Stimulated activated CD4-positive, alpha-beta T cell treated with anti-CD3 and anti-CD28 coated beads, TNF-alpha, amount 100 ng/mL, for 4 hours (primary cell): ENCODE data around the gene MTA3.
"Not testable (repeated sequence)": the region's sequence is repeated elsewhere in the genome, so short reads cannot be mapped to it uniquely, and the experiment has no call there.

Experiments
- DNase-seq, 3 experiments: peaks; one replicate each; pipeline ENCODE4 v3.0.0-alpha.2; 2020; ENCODE audit warnings: low read depth in 3 of 3

The MTA3 gene

DNA sequence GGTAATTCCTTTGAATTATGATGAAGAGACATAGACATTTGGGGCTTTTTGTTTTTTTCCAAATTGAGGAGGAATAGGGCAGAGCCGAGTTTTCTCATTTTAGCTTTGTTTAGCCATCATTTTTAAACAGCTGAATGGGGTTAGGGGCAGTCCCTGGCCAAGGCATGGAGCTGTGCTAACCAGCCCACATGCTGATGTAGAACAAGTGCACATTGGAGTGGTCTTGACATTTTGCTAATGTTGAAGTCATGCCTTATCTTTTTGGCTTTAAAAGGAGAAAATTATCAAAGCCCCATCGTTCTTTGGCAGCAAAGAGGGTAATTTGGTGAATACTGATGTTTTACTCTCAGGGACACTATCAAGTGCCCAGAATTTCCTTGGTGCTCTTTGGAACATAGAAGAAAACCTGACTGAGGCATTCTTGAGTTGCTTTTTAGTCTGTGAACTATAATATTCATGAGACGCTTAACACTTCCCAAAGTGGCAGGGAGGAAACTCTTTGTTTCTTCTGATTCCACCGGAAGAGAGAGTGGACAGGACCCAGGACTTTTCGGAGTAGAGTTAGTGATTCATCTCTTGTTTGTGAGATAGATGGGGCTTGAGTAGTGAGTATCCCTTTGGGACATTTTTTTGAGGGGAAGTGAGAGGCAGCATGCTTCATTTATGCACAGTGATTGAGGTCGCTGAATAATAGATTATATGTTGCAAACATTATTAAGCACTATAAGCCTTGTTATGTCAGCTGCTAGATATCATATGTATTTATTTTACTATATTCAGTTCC lies 45.0 kb downstream of the MTA3 start:
- no peak for DNase-seq

DNA sequence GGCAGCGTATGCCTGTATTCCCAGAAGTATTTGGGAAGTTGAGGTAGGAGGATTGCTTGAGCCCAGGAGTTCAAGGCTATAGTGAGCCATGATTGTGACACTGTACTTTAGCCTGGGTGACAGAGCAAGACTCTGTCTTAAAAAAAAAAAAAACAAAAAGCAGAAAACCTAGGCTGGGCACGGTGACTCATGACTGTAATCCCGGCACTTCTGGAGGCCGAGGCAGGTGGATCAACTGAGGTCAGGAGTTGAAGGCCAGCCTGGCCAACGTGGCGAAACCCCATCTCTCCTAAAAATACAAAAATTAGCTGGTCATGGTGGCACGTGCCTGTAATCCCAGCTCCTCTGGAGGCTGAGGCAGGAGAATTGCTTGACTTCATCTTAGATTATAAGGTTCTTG lies 46.4 kb downstream of the MTA3 start:
- DNase-seq, result no peak

DNA sequence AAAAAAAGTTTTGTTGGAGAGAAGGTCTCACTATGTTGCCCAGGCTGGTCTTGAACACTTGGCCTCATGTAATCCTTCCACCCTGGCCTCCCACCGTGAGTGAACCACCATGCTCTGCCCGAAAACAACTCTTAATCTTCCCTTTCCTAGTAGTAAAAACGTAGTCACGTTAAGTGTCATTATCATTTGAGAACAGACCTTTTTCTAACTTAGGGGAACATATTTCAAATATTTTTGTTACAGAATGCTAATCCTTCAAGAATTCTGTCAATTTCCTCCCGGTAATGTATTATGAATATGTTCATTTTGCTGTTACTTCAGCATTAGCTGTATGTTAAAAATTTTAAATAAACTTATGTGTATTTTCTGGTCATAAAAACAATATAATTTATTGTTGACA lies 49.7 kb downstream of the MTA3 start:
- DNase-seq, result no peak

DNA sequence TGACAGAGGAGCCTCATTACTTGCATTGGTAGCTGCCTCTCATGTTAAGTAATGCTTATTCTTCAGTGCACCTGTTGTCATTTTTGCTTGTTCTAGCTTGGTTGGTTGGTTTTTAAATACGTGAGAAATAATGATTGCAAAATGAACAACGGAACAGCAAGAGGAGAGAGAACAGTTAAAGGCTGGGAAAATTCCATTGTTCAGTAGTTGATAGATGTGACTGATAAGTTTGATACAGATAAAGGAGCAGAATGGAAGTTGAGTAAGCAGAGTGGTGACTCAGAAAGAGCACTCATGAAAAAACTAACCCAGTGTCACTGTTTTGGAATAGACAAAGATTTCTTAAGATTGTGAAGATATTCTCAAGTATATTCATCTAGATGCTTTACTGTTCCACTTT lies 50.5 kb downstream of the MTA3 start:
- DNase-seq, result no peak

DNA sequence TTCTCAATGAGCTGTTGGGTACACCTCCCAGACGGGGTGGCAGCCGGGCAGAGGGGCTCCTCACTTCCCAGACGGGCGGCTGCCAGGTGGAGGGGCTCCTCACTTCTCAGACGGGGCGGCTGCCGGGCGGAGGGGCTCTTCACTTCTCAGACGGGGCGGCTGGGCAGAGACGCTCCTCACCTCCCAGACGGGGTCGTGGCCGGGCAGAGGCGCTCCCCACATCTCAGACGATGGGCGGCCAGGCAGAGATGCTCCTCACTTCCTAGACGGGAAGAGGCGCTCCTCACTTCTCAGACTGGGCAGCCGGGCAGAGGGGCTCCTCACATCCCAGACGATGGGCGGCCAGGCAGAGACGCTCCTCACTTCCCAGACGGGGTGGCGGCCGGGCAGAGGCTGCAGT lies 53.2 kb downstream of the MTA3 start:
- DNase-seq, result not testable (repeated sequence)

DNA sequence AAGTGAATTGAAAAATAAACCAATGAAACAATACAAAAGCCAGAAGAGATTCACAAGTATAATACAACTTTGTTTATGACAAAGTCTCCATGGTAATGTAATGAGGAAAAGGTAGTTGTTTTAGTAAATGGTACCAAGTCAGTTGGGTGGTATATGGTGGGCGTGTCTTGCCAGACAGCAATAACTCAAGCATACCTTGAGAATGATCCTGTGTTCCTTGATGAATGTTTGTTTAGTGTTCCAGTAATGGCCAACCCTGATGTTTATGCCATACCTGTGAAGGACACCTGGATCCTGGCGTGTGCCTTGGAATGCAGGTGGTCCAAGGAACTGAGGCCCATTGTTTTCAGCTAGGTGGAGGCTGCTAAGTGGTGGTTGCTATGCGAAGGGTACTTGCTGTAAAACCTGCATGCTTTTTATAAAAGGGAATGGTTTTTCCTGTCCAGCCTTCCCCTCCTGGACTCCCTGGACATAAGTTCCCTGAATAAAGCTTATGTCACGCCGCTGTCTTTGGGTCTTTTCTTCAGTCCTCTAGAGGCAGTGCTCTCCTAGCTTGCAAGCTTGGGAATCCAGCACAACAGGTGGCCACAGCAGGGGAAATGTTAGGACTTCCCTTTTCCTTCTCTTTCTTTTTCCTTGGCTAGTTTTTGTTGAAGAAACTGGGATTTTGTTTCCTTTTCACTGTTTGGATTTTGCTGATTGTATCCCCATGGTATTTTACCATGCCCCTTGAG lies 54.7 kb downstream of the MTA3 start:
- no peak for DNase-seq

DNA sequence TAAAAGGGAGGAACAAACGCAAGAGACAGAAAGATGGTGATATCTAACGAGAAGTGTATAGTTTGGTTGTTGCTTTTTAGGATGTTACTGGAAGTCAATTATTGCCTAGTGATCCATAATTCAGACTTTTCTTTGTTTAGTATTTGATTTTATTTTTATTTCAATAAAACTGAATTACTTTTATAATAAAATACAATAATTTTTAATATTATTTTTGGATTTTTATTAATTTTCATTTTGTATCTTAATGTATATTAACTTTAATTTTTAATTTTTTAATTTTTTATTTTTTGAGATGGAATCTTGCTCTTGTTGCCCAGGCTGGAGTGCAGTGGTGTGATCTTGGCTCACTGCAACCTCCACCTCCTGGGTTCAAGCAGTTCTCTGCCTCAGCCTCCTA lies 55.6 kb downstream of the MTA3 start:
- DNase-seq, result no peak

DNA sequence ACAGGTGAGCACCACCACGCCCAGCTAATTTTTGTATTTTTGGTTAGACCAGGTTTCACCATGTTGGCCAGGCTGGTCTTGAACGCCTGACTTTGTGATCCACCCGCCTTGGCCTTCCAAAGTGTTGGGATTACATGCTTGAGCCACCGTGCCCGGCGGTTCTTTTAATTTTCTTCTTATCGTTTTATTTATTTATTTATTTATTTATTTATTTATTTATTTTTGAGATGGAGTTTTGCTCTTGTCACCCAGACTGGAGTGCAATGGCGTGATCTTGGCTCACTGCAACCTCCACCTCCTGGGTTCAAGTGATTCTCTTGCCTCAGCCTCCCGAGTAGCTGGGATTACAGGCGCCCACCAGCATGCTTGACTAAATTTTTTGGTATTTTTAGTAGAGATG lies 59.6 kb downstream of the MTA3 start:
- not testable (repeated sequence) for DNase-seq

DNA sequence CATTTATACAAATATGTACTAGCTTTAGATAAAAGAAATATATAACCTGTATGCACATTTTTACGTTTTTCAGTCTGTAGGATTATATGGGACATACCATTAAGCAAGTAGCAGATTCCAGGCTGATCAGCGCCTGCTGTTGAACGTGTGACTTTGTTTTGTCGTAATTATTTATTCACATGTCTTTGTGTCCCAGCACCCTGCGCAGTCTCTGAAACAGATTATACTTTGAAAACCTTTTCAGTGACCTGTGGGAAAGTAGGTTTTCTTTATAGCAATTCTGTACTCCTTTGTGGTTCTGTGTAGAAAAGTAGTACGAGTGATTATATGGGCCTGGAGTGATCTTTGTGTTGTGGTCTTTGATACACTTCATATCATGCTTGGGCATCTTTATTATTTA lies 68.5 kb downstream of the MTA3 start:
- no peak for DNase-seq

DNA sequence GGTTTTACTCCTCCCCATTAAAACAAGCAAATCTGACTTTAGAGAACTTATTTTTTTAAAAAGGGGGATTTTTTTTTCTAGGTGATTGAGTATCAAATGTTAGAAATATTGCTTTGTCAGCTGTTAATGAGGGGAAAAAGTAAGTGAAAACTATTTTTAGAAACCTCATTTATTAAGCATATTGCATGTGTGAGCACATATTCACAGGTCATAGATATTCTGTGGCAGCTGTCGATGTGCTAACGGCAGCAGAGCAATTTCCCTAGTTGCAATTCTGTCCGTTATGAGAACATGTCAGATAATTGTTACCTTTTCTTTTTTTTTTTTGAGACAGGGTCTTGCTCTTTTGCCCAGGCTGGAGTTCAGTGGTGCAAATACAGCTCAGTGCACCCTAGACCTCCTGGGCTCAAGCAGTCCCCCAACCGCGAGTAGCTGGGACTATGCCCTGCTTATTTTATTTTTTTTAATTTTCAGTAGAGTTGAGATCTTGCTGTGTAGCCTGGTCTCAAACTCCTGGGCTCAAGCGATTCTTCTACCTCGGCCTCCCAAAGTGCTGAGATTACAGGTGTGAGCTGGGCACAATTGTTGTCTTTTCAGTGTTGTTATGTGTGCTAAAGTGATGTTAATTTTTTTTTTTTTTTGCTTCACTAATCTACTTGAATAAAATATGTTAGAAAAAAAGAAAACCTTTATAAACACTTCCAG lies 69.8 kb downstream of the MTA3 start:
- DNase-seq, result no peak

DNA sequence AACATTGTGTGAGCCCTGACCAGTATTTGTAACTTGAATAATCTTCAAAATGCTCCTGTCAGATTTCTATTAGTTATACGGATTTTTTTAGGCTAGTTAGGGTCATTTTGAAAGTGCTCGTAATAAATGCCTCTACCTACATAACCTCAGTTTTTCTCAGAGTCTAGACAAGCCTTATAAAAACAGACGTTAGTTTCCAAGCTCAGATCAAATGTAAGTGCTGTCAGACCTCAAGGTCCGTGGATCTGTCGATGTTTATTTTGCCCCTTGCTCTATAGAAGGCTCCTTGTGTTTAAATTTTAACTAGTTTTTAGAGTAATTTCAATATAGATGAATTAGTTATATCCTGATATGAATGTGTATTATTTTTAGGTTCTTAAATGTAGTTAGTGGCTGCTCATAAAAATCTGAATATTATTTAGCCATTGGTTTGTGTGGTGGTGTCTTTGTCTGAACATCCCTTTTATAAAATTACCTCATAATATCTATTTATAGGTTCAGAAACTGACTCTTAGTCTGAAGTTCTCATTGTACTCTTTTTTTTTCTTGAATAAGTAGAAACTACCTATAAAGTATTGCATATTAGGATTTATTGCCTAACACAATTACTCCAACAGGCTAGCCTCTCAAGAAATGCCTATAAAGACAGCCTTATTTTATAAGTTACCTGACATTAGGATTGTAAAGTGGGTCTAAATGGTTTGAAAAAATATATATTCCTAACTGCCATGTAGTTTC lies 71.1 kb downstream of the MTA3 start:
- DNase-seq, result no peak

DNA sequence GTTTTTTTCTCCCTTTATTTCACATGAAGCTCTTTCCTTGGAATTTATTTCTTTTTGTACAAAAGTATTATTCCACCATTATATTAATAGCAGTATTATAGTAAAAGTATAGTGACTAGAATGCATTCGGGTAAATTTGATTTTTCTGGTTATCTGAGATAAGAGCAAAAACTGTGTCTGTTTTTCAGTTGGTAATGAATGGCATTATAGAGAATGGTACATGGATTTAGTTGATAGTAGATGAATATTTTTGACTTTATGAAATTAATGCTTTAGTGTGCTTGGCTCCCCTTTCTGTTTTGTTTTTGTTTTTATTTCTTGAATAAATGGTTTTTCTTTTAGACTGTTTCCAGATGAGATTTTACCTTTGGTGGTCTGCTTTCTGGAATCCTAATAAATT lies 71.8 kb downstream of the MTA3 start:
- DNase-seq, result no peak

DNA sequence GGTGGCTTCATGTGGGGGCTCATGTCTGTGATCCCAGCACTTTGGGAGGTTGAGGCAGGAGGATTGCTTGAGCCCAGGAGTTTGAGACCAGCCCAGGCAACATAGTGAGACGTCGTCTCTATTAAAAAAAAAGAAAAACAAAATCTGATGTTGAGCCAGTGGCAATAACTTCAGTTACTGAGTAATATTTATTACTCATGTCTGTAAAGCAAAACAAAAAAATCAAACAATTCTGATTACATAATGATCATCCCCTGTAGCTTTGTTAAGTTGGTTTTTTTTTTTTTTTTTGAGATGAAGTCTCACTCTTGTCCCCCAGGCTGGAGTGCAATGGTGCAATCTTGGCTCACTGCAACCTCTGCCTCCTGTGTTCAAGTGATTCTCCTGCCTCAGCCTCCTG lies 73.9 kb downstream of the MTA3 start:
- DNase-seq, result not testable (repeated sequence)

DNA sequence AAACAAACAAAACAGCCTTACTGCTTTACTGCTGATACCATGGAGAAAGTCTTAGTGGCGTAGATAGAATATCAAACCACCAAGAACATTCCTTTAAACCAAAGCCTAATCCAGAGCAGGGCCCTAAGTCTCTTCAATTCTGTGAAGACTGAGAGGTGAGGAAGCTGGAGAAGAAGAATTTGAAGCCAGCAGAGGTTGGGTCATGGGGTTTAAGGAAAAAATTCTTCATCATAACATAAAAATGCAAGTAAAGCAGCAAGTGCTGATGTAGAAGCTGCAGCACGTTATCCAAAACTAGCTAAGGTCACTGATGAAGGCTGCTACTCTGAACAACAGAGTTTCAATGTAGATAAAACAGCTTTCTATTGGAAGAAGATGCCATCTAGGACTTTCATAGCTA lies 77.1 kb downstream of the MTA3 start:
- no peak for DNase-seq

DNA sequence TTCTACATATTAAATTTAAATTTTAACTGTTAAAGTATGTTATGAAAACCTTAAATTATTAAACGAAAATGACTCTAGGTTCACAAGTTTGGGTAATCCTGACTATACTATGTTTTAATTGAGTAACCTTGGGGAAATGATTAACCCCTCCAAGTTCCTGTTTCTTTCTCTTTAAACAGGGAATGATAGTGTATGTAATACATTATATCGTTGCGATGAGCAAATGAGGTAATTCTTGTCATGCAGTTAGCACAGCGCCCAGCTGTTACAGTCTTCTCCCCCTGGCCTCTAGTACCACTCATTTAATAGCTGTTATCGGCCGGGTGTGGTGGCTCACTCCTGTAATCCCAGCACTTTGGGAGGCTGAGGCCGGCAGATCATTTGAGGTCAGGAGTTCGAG lies 80.4 kb downstream of the MTA3 start:
- DNase-seq, result no peak

DNA sequence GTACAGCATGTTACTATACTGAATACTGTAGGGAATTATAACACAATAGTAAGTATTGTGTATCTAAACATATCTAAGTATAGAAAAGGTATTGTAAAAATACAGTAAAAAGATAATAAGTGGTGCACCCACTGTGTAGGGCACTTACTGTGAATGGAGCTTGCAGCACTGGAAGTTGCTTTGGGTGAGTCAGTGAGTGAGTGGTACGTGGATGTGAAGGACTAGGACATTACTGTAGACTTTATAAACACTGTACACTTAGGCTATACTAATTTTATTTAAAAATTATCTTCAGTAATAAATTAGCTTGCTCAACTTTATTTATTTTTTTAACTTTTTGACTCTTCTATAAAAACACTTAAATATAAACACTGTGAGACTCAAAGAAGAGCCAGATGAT lies 82.6 kb downstream of the MTA3 start:
- no peak for DNase-seq

DNA sequence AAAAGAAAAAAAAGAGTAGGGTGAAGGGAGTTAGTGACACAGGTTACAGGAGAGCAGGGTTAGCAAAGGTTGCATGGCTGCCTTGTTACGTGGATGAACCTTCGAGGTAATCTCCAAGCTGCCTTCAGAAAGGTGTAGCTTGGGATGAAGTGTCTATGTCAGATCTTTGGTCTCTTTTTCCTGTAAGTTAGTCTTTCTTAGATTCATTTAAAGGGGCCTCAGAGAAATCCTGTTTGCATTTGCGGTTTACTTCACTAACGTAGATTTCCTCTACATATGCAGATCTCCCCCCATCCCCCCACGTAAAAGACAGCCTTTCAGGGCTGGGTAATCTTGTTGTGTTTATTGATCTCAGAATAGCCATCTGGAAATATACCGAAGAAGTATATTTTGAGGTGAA lies 83.7 kb downstream of the MTA3 start:
- DNase-seq, result no peak

DNA sequence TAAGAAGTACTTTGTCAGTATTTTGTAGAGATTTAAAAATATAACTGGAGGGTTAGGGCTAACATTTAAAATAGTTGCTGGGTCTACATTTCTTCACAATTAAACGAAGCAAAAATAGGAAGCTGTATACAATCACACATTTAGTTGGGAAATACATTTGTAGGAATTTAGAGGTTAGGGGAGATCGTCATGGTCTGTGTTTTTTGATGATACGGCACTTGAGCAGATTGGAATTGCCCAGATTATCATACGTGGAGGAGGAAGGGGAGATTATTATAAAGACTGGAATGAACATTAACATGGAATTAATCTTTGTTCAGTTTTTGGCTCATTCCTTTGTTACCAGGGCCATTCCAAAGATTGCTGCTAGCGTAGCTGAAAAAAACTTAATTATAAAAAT lies 84.6 kb downstream of the MTA3 start:
- DNase-seq, result no peak

DNA sequence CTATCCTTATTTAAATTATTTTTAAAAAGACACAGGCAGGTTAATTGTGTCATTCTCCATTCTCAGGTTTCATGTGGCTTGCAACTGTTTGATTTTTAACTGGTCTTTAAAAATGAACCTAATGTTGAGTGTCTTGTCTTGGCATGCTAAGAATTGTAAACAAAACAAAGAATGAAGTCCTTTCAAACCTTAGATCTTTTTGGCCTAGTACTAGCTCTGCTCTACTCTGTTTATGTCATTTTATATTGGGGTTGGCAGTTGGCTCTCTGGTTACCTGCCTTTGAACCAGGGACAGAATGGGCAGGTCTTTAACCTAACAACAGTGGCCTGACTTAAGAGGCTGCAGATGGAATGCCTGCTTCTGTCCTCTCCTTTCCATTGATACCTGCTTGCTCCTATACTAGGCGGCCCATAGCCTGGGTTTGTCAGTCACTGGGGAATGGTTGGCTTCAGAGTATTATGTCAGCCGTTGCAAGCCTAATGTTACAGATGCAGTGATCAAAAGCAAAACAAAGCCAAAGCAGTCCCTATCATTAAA lies 85.5 kb downstream of the MTA3 start:
- DNase-seq, result no peak

DNA sequence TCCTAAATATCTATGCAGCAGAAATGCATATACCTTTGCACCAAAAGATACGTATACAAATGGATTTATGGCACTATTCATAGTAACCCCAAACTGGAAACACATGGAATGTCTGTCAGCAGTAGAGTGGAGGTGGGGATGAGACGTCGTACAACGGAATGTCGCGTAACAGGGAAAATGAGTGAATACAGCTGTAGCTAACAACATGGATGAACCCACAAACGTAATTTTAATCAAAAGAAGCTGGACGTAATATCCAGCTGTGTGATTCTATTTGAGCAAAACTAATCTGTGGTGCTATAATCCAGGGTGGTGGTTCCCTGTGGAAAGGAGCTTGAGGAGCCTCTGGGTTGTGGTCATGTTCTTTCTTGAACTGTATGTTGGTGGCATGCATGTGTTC lies 89.9 kb downstream of the MTA3 start:
- DNase-seq, result no peak

DNA sequence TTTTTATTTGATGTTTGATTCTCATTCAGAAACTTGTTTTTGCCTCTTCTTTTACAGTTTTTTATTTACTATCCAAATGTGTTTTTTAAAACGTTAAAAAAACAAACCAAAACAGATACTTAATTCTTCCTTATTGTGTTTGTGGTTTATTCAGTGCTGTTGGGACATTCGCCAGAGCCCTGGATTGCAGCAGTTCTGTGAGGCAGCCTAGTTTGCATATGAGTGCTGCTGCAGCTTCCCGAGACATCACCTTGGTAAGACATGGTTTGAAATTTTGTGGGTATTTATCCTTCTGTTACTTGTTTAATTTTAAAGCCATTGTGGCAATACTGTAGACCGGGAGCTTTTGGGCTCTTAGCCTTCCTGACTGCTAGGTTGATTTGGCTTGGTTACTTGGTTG lies 91.2 kb downstream of the MTA3 start:
- no peak for DNase-seq
